H1 (cell line): Measurements from ENCODE around the gene ARTN. TPM values are rescaled to one million over a fixed set of nuclear protein-coding genes. Genes with fewer than 3 reads are reported as not detected.

Source experiments
- EGR1 ChIP-seq: IDR thresholded peaks from 2 replicates; pipeline ENCODE4 v1.6.1; 2011; ENCODE audit warnings: low read depth, low read length, borderline replicate concordance
- KDM5A ChIP-seq: fragments of 200-600 bp; IDR thresholded peaks from 2 replicates; pipeline ENCODE4 v1.7.1; 2012; ENCODE audit warnings: mild to moderate bottlenecking, low read length, inconsistent platforms, mixed read lengths
- POU5F1 ChIP-seq: IDR thresholded peaks from 2 replicates; pipeline ENCODE4 v1.6.1; 2011; ENCODE audit warnings: low read depth, mild to moderate bottlenecking, low read length, moderate library complexity
- RAD21 ChIP-seq, 2 experiments: IDR thresholded peaks in 1 of 2; conservative IDR thresholded peaks in 1 of 2; 2 replicates each; pipeline ENCODE4 v1.6.1; 2011; ENCODE audit warnings: low read depth in 2 of 2, low read length in 2 of 2, improper control_type of control experiment in 1 of 2, inconsistent platforms in 1 of 2, mild to moderate bottlenecking in 1 of 2, moderate library complexity in 1 of 2
- SIRT6 ChIP-seq: IDR thresholded peaks from one replicate; pipeline ENCODE4 v1.7.1; 2012; ENCODE audit warnings: low read length, inconsistent platforms
- TAF1 ChIP-seq: IDR thresholded peaks from 2 replicates; pipeline ENCODE4 v1.6.1; 2011; ENCODE audit warnings: mild to moderate bottlenecking, low read depth, low read length
- TAF7 ChIP-seq: optimal IDR thresholded peaks from 2 replicates; pipeline ENCODE3; 2011; ENCODE audit warnings: low read depth, mild to moderate bottlenecking, inconsistent platforms, low read length, moderate library complexity, borderline replicate concordance
- polyA plus RNA-seq, 7 experiments: library from polyadenylated mRNA; depleted of rRNA in 3 of 7; stranded (reverse) in 5 of 7; unstranded in 2 of 7; fragments of >200 nt in 5 of 7; fragments of 200-250 nt in 2 of 7; gene quantifications; 1 replicate in 5 of 7; 2 replicates in 1 of 7; 4 replicates in 1 of 7; pipeline versions ENCODE4 v1.2.1 to v1.2.3, GENCODE V29; 2011 to 2013; ENCODE audit warnings: missing spikeins in 2 of 7, mixed read lengths in 2 of 7
- total RNA-seq: library from RNA; stranded (reverse); fragmentation: NEBNext Ultra II Directional; extraction: Animal tissue kit (Norgen Biotek cat#: 25700); gene quantifications from 2 replicates; pipeline ENCODE4 v1.2.1, GENCODE V29; 2021
- TF ChIP-seq, protein P1 (sequence below): IDR thresholded peaks from 2 replicates; pipeline ENCODE4 v1.6.1; 2011; ENCODE audit warnings: low read length, improper control_type of control experiment
- TF ChIP-seq, protein P2 (sequence below): fragments of 300-600 bp; sonication (generic); IDR thresholded peaks from 2 replicates; pipeline ENCODE4 v1.7.1; 2012; ENCODE audit warnings: low read length, moderate library complexity, mild to moderate bottlenecking, inconsistent platforms; ENCODE audit not compliant: insufficient replicate concordance

ARTN gene
- total and polyA plus RNA-seq, 2 of the 8 experiments (the other 6 are each of a cell fraction or from before 2014, with no cell fraction given): 13.5 to 22.7 TPM

DNA sequence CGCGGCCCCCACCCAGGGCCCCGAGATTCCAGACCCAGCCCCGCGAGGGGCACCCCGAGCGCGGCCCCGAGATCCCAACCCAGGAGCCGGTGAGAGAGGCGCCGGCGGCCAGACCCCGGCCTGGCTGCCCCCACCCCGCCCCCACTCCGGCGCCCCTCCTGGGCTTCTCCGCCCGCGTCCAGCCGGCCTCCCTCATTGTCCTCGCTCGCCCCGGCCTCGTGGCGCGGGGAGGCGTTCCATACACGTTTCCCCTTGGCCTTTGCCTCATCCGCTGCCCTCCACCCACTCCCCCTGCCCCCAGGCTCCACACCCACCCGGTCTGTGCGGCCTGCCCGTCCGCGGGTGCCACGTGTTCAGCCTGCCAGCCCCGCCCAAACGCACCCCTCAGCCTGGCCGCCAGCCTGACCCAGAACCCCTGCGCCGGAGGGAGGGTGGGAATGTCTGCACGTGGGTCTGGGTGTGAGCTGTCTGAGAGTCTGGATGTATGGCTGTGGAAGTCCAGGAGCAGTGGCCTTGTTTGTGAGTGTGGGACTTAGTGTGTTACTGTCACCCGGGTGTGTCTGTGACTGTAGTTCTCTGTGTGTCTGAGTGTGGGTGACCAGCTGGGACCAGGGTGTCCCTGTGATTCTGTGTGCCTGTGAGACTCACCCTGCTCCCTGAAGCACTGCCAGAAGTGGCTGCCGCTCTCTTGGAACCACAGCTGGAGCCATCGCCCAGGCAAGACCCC lies 46.1 kb downstream of the ARTN start (continued):
- TF ChIP-seq, protein P1, sequence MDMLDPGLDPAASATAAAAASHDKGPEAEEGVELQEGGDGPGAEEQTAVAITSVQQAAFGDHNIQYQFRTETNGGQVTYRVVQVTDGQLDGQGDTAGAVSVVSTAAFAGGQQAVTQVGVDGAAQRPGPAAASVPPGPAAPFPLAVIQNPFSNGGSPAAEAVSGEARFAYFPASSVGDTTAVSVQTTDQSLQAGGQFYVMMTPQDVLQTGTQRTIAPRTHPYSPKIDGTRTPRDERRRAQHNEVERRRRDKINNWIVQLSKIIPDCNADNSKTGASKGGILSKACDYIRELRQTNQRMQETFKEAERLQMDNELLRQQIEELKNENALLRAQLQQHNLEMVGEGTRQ: 0 out of 2 replicates have a peak, but pooled peaks have one; percentile 18
- TF ChIP-seq TAF7 (no peak), RAD21 (IDR thresholded peaks at IDR 0.05 in 1 of 2, conservative IDR thresholded peaks at IDR 0.05 in 1 of 2; ENCODE audit: low read depth in 2 of 2, low read length in 2 of 2) (no peak), SIRT6 (no peak), POU5F1 (no peak), EGR1 (no peak), KDM5A (no peak), TAF1 (no peak)
- TF ChIP-seq, protein P2, sequence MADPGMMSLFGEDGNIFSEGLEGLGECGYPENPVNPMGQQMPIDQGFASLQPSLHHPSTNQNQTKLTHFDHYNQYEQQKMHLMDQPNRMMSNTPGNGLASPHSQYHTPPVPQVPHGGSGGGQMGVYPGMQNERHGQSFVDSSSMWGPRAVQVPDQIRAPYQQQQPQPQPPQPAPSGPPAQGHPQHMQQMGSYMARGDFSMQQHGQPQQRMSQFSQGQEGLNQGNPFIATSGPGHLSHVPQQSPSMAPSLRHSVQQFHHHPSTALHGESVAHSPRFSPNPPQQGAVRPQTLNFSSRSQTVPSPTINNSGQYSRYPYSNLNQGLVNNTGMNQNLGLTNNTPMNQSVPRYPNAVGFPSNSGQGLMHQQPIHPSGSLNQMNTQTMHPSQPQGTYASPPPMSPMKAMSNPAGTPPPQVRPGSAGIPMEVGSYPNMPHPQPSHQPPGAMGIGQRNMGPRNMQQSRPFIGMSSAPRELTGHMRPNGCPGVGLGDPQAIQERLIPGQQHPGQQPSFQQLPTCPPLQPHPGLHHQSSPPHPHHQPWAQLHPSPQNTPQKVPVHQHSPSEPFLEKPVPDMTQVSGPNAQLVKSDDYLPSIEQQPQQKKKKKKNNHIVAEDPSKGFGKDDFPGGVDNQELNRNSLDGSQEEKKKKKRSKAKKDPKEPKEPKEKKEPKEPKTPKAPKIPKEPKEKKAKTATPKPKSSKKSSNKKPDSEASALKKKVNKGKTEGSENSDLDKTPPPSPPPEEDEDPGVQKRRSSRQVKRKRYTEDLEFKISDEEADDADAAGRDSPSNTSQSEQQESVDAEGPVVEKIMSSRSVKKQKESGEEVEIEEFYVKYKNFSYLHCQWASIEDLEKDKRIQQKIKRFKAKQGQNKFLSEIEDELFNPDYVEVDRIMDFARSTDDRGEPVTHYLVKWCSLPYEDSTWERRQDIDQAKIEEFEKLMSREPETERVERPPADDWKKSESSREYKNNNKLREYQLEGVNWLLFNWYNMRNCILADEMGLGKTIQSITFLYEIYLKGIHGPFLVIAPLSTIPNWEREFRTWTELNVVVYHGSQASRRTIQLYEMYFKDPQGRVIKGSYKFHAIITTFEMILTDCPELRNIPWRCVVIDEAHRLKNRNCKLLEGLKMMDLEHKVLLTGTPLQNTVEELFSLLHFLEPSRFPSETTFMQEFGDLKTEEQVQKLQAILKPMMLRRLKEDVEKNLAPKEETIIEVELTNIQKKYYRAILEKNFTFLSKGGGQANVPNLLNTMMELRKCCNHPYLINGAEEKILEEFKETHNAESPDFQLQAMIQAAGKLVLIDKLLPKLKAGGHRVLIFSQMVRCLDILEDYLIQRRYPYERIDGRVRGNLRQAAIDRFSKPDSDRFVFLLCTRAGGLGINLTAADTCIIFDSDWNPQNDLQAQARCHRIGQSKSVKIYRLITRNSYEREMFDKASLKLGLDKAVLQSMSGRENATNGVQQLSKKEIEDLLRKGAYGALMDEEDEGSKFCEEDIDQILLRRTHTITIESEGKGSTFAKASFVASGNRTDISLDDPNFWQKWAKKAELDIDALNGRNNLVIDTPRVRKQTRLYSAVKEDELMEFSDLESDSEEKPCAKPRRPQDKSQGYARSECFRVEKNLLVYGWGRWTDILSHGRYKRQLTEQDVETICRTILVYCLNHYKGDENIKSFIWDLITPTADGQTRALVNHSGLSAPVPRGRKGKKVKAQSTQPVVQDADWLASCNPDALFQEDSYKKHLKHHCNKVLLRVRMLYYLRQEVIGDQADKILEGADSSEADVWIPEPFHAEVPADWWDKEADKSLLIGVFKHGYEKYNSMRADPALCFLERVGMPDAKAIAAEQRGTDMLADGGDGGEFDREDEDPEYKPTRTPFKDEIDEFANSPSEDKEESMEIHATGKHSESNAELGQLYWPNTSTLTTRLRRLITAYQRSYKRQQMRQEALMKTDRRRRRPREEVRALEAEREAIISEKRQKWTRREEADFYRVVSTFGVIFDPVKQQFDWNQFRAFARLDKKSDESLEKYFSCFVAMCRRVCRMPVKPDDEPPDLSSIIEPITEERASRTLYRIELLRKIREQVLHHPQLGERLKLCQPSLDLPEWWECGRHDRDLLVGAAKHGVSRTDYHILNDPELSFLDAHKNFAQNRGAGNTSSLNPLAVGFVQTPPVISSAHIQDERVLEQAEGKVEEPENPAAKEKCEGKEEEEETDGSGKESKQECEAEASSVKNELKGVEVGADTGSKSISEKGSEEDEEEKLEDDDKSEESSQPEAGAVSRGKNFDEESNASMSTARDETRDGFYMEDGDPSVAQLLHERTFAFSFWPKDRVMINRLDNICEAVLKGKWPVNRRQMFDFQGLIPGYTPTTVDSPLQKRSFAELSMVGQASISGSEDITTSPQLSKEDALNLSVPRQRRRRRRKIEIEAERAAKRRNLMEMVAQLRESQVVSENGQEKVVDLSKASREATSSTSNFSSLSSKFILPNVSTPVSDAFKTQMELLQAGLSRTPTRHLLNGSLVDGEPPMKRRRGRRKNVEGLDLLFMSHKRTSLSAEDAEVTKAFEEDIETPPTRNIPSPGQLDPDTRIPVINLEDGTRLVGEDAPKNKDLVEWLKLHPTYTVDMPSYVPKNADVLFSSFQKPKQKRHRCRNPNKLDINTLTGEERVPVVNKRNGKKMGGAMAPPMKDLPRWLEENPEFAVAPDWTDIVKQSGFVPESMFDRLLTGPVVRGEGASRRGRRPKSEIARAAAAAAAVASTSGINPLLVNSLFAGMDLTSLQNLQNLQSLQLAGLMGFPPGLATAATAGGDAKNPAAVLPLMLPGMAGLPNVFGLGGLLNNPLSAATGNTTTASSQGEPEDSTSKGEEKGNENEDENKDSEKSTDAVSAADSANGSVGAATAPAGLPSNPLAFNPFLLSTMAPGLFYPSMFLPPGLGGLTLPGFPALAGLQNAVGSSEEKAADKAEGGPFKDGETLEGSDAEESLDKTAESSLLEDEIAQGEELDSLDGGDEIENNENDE: no peak
